Measurements from ENCODE around the gene EPB42. TPM values are rescaled to one million over a fixed set of nuclear protein-coding genes. Genes with fewer than 3 reads are reported as not detected.
"Not testable (repeated sequence)": the region's sequence is repeated elsewhere in the genome, so short reads cannot be mapped to it uniquely, and the experiment has no call there.

Gene EPB42
- total and polyA plus RNA-seq, 5 experiments from 2014 or later: not detected

GRCh38 chr15:43237842-43238470, 17.1 kb upstream of the EPB42 start:
- DNase-seq: no peak
- Mint-ChIP-seq H3K27ac (peak overlapping the region in 2 of 10 donors; percentile 1 to 7), H3K36me3 (no peaks in the 10 kb centered on the region), H3K9me3 (no peaks in the 10 kb centered on the region), H3K4me1 (peaks cover 0 to 11% (median 2%) of the 10 kb centered on the region in 4 donors), H3K4me3 (no peak overlapping the region), H3K27me3 (peaks cover 3 to 11% (median 7%) of the 10 kb centered on the region in 5 donors)
- no peak for ATAC-seq
- POLR2A ChIA-PET: no interaction called here

- no peak overlapping the region for H3K4me3 Mint-ChIP-seq
- no peaks in the 10 kb centered on the region for H3K9me3 Mint-ChIP-seq
- H3K27me3 Mint-ChIP-seq: peaks cover 3 to 11% (median 7%) of the 10 kb centered on the region in 5 donors
- DNase-seq (no peak), ATAC-seq (no peak)
- POLR2A ChIA-PET: no interaction called here
- H3K27ac Mint-ChIP-seq: no peak overlapping the region
- peaks cover 0 to 11% (median 2%) of the 10 kb centered on the region in 4 donors for H3K4me1 Mint-ChIP-seq
- H3K36me3 Mint-ChIP-seq: no peaks in the 10 kb centered on the region
Measured at GRCh38 chr15:43235536-43235935, 14.7 kb upstream of the EPB42 start.

- Mint-ChIP-seq H3K4me1 (no peaks in the 10 kb centered on the region), H3K9me3 (no peaks in the 10 kb centered on the region), H3K36me3 (no peaks in the 10 kb centered on the region), H3K4me3 (no peak overlapping the region), H3K27me3 (peaks cover 0 to 14% (median 5%) of the 10 kb centered on the region in 5 donors), H3K27ac (no peak overlapping the region)
- POLR2A ChIA-PET: no interaction called here
- ATAC-seq (no peak), DNase-seq (no peak)
Measured at GRCh38 chr15:43232289-43232874, 11.6 kb upstream of the EPB42 start.

- H3K36me3 Mint-ChIP-seq: no peaks in the 10 kb centered on the region
- H3K4me1 Mint-ChIP-seq: peaks cover 3 to 5% (median 3%) of the 10 kb centered on the region in 4 donors
- DNase-seq (no peak), ATAC-seq (no peak)
- H3K27ac Mint-ChIP-seq: peak overlapping the region in 1 of 10 donors; percentile 43
- H3K9me3 Mint-ChIP-seq: no peaks in the 10 kb centered on the region
- H3K27me3 Mint-ChIP-seq: peaks cover 1 to 22% (median 4%) of the 10 kb centered on the region in 5 donors
- H3K4me3 Mint-ChIP-seq: no peak overlapping the region
- POLR2A ChIA-PET: interaction anchor here (0.6 kb wide), 1 partner anchor 714 kb away, joined by 3 read pairs; no protein-coding TSS in a partner anchor
Measured at GRCh38 chr15:43230640-43231115, 9.9 kb upstream of the EPB42 start.

- no peaks in the 10 kb centered on the region for H3K36me3 Mint-ChIP-seq
- ATAC-seq (no peak), DNase-seq (no peak)
- H3K4me1 Mint-ChIP-seq: peaks cover 3 to 11% (median 7%) of the 10 kb centered on the region in 4 donors
- H3K27me3 Mint-ChIP-seq: peaks cover 5 to 19% (median 6%) of the 10 kb centered on the region in 5 donors
- no peak overlapping the region for H3K4me3 Mint-ChIP-seq
- POLR2A ChIA-PET: interaction anchor here (0.6 kb wide), 1 partner anchor 714 kb away, joined by 3 read pairs; no protein-coding TSS in a partner anchor
- peak overlapping the region in 1 of 10 donors; percentile 35 for H3K27ac Mint-ChIP-seq
- H3K9me3 Mint-ChIP-seq: no peaks in the 10 kb centered on the region
Measured at GRCh38 chr15:43229977-43230376, 9.2 kb upstream of the EPB42 start.

GRCh38 chr15:43226436-43227305, 5.9 kb upstream of the EPB42 start:
- DNase-seq (no peak), ATAC-seq (no peak)
- H3K36me3 Mint-ChIP-seq: no peaks in the 10 kb centered on the region
- no peaks in the 10 kb centered on the region for H3K9me3 Mint-ChIP-seq
- no peak overlapping the region for H3K4me3 Mint-ChIP-seq
- H3K27ac Mint-ChIP-seq: no peak overlapping the region
- H3K27me3 Mint-ChIP-seq: peaks cover 3 to 24% (median 6%) of the 10 kb centered on the region in 5 donors
- H3K4me1 Mint-ChIP-seq: peaks cover 3 to 11% (median 7%) of the 10 kb centered on the region in 4 donors
- POLR2A ChIA-PET: interaction anchor here (0.7 kb wide), 1 partner anchor 16 kb away, joined by 3 read pairs; no protein-coding TSS in a partner anchor

- H3K36me3 Mint-ChIP-seq, H3K9me3 Mint-ChIP-seq, DNase-seq: not testable (repeated sequence)
- POLR2A ChIA-PET: interaction anchor here (0.8 to 0.9 kb wide), 2 partner anchors 40 to 60 kb away, joined by 3 to 5 read pairs; no protein-coding TSS in a partner anchor
- Mint-ChIP-seq H3K27ac (peak overlapping the region in 1 of 10 donors; percentile 37), H3K4me1 (peaks cover 3 to 11% (median 7%) of the 10 kb centered on the region in 4 donors), H3K27me3 (peaks cover 3 to 30% (median 8%) of the 10 kb centered on the region in 5 donors), H3K4me3 (peak overlapping the region; percentile 21 to 76 (median 64))
- peak in 1 of 2 donors; percentile 15 for ATAC-seq
Measured at GRCh38 chr15:43225950-43226255, 5.1 kb upstream of the EPB42 start.

- DNase-seq: peak in 9 of 10 donors; percentile 11 to 73 (median 52)
- Mint-ChIP-seq H3K27ac (peak overlapping the region in 1 of 10 donors; percentile 53), H3K27me3 (peaks cover 3 to 35% (median 9%) of the 10 kb centered on the region in 5 donors), H3K4me3 (peak overlapping the region; percentile 41 to 76 (median 67)), H3K9me3 (no peaks in the 10 kb centered on the region), H3K36me3 (no peaks in the 10 kb centered on the region), H3K4me1 (peaks cover 3 to 11% (median 7%) of the 10 kb centered on the region in 4 donors)
- POLR2A ChIA-PET: interaction anchor here (0.8 to 0.9 kb wide), 2 partner anchors 40 to 61 kb away, joined by 3 to 5 read pairs; no protein-coding TSS in a partner anchor
- ATAC-seq: peak; percentile 95 to 98
Measured at GRCh38 chr15:43225201-43225949, 4.6 kb upstream of the EPB42 start.

GRCh38 chr15:43221422-43221821, 604 bp upstream of the EPB42 start:
- ATAC-seq (no peak), DNase-seq (no peak)
- no peak overlapping the region for H3K4me3 Mint-ChIP-seq
- POLR2A ChIA-PET: no interaction called here
- H3K9me3 Mint-ChIP-seq: no peaks in the 10 kb centered on the region
- H3K27me3 Mint-ChIP-seq: peaks cover 2 to 30% (median 13%) of the 10 kb centered on the region in 5 donors
- H3K36me3 Mint-ChIP-seq: no peaks in the 10 kb centered on the region
- no peak overlapping the region for H3K27ac Mint-ChIP-seq
- H3K4me1 Mint-ChIP-seq: peaks cover 3 to 11% (median 7%) of the 10 kb centered on the region in 4 donors

- no peak for DNase-seq
- Mint-ChIP-seq H3K36me3 (no peaks in the 10 kb centered on the region), H3K9me3 (no peaks in the 10 kb centered on the region), H3K4me1 (peaks cover 0 to 1% (median under 1%) of the 10 kb centered on the region in 4 donors), H3K4me3 (no peak overlapping the region), H3K27ac (no peak overlapping the region), H3K27me3 (peaks cover 0 to 30% (median 8%) of the 10 kb centered on the region in 5 donors)
- POLR2A ChIA-PET: no interaction called here
- ATAC-seq: no peak
Measured at GRCh38 chr15:43219929-43220928, 589 bp downstream of the EPB42 start.

All from naive thymus-derived CD8-positive, alpha-beta T cell (primary cell).